Measurements from ENCODE around the gene PIN1. TPM values are rescaled to one million over a fixed set of nuclear protein-coding genes. Genes with fewer than 3 reads are reported as not detected.

Gene PIN1
- total and polyA plus RNA-seq, 2 donors from 2014 or later = 57.7 to 143 TPM

DNA sequence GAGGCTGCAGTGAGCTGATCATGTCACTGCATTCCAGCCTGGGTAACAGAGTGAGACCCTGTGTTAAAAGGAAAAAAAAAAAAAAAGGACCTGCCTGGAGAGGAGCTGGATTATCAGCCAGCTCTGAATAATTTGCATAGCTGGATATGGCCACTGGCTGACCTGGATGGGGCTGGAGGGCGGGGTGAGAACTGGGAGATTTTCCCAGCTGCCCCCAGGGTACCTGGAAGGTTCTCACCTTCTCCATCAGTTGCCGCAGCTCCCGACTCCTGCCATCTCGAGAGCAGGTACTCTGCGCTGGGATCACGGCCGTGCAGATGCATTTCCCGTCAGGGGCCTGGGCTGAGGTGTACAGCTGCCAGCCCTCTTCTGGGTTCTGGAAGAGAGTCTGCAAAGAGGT, 25.3 kb downstream of the PIN1 start:
- intact Hi-C loops (cut with DNase I) = no loop called here
- Histone ChIP-seq H3K9ac (ENCODE audit: low read length in 3 of 3) (no peak overlapping the region), H3K36me3 (ENCODE audit: control insufficient read depth in 2 of 3, insufficient read depth in 3 of 3, low read length in 3 of 3) (no peaks in the 10 kb centered on the region), H3K9me3 (ENCODE audit: control insufficient read depth in 2 of 3, insufficient read depth in 1 of 3, low read length in 3 of 3) (no peaks in the 10 kb centered on the region), H3K27ac (ENCODE audit: low read depth in 2 of 2, low read length in 2 of 2) (no peak overlapping the region), H3K27me3 (ENCODE audit: control insufficient read depth, insufficient read depth, low read length) (no peaks in the 10 kb centered on the region), H3K4me3 (ENCODE audit: low read length in 3 of 3) (no peak overlapping the region), H3K4me1 (ENCODE audit: control insufficient read depth in 2 of 3, insufficient read depth in 2 of 3, low read depth in 1 of 3, low read length in 3 of 3) (no peaks in the 10 kb centered on the region)
- FAIRE-seq = no peak
- TF ChIP-seq, protein P1, sequence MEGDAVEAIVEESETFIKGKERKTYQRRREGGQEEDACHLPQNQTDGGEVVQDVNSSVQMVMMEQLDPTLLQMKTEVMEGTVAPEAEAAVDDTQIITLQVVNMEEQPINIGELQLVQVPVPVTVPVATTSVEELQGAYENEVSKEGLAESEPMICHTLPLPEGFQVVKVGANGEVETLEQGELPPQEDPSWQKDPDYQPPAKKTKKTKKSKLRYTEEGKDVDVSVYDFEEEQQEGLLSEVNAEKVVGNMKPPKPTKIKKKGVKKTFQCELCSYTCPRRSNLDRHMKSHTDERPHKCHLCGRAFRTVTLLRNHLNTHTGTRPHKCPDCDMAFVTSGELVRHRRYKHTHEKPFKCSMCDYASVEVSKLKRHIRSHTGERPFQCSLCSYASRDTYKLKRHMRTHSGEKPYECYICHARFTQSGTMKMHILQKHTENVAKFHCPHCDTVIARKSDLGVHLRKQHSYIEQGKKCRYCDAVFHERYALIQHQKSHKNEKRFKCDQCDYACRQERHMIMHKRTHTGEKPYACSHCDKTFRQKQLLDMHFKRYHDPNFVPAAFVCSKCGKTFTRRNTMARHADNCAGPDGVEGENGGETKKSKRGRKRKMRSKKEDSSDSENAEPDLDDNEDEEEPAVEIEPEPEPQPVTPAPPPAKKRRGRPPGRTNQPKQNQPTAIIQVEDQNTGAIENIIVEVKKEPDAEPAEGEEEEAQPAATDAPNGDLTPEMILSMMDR (IDR thresholded peaks at IDR 0.05; ENCODE audit: borderline replicate concordance, extremely low read depth, insufficient read depth) = no peak
- DNase-seq = no peak

DNA sequence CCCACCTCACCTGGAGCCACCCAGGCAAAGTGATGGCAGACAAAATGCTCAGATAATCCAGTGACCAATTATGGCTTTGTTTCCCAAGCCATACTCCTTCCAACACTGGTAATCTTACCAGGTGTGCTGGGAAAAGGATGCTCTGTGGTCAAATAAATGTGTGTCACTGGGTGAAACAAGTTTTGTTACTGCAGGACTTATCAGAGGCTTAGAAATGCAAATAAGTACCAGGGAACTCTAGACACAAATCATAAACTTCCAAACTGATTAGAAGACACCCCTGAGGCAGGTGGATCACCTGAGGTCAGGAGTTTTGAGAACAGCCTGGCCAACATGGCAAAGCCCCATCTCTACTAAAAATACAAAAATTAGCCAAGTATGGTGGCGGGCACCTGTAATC, 26.4 kb downstream of the PIN1 start:
- intact Hi-C loops (cut with DNase I) = no loop called here
- FAIRE-seq (no peak), DNase-seq (no peak)
- no peak overlapping the region for H3K4me3 ChIP-seq (ENCODE audit: low read length in 3 of 3)
- no peaks in the 10 kb centered on the region for H3K27me3 ChIP-seq (ENCODE audit: control insufficient read depth, insufficient read depth, low read length)
- H3K9me3 ChIP-seq (ENCODE audit: control insufficient read depth in 2 of 3, insufficient read depth in 1 of 3, low read length in 3 of 3) = no peaks in the 10 kb centered on the region
- H3K9ac ChIP-seq (ENCODE audit: low read length in 3 of 3) = no peak overlapping the region
- H3K36me3 ChIP-seq (ENCODE audit: control insufficient read depth in 2 of 3, insufficient read depth in 3 of 3, low read length in 3 of 3) = no peaks in the 10 kb centered on the region
- H3K27ac ChIP-seq (ENCODE audit: low read depth in 2 of 2, low read length in 2 of 2) = no peak overlapping the region
- TF ChIP-seq, protein P1 (IDR thresholded peaks at IDR 0.05; ENCODE audit: borderline replicate concordance, extremely low read depth, insufficient read depth) = no peak
- no peaks in the 10 kb centered on the region for H3K4me1 ChIP-seq (ENCODE audit: control insufficient read depth in 2 of 3, insufficient read depth in 2 of 3, low read depth in 1 of 3, low read length in 3 of 3)

DNA sequence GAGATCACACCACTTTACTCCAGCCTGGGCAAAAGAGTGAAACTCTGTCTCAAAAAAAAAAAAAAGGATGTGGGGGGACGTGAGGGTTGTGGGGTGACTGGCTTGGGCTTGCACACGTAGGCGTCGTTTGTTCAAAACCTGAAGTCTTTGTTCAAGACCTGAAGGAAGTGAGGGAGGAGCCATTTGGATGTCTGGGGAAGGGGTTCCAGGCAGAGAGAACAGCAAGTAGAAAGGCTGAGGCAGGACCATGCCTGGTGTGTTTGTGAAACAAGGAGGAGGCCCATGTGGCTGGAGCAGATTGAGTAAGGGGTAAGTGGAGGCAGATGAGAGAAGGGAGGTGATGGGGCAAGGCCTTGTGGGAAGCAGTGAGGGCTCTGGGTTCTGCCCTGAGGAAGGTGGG, 27.8 kb downstream of the PIN1 start:
- no peak overlapping the region for H3K27ac ChIP-seq (ENCODE audit: low read depth in 2 of 2, low read length in 2 of 2)
- TF ChIP-seq, protein P1 (IDR thresholded peaks at IDR 0.05; ENCODE audit: borderline replicate concordance, extremely low read depth, insufficient read depth) = no peak
- intact Hi-C loops (cut with DNase I) = no loop called here
- H3K4me3 ChIP-seq (ENCODE audit: low read length in 3 of 3) = no peak overlapping the region
- no peak for DNase-seq
- no peaks in the 10 kb centered on the region for H3K36me3 ChIP-seq (ENCODE audit: control insufficient read depth in 2 of 3, insufficient read depth in 3 of 3, low read length in 3 of 3)
- no peak overlapping the region for H3K9ac ChIP-seq (ENCODE audit: low read length in 3 of 3)
- H3K27me3 ChIP-seq (ENCODE audit: control insufficient read depth, insufficient read depth, low read length) = no peaks in the 10 kb centered on the region
- no peaks in the 10 kb centered on the region for H3K9me3 ChIP-seq (ENCODE audit: control insufficient read depth in 2 of 3, insufficient read depth in 1 of 3, low read length in 3 of 3)
- FAIRE-seq = no peak
- H3K4me1 ChIP-seq (ENCODE audit: control insufficient read depth in 2 of 3, insufficient read depth in 2 of 3, low read depth in 1 of 3, low read length in 3 of 3) = no peaks in the 10 kb centered on the region

DNA sequence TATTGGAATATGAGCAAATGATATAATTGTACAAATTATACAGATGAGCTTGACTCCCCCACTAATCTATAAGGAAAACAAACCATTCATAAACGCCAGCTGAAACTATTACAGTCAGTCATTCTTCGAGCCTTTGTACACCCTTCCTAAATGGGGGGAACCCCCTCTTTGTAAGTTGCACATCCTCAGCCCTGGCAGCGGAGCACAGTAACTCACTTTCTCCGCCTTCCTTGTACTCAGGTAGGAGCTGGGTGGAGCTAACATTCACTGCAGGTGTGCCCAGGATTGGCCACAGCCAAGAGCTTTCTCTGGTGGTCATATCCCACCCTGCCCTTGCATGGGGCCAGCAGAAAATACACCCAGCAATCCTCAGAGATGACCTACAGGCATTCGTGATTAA, 28.6 kb downstream of the PIN1 start:
- Histone ChIP-seq H3K9me3 (ENCODE audit: control insufficient read depth in 2 of 3, insufficient read depth in 1 of 3, low read length in 3 of 3) (no peaks in the 10 kb centered on the region), H3K9ac (ENCODE audit: low read length in 3 of 3) (no peak overlapping the region), H3K4me3 (ENCODE audit: low read length in 3 of 3) (no peak overlapping the region), H3K4me1 (ENCODE audit: control insufficient read depth in 2 of 3, insufficient read depth in 2 of 3, low read depth in 1 of 3, low read length in 3 of 3) (no peaks in the 10 kb centered on the region), H3K36me3 (ENCODE audit: control insufficient read depth in 2 of 3, insufficient read depth in 3 of 3, low read length in 3 of 3) (no peaks in the 10 kb centered on the region), H3K27me3 (ENCODE audit: control insufficient read depth, insufficient read depth, low read length) (no peaks in the 10 kb centered on the region), H3K27ac (ENCODE audit: low read depth in 2 of 2, low read length in 2 of 2) (no peak overlapping the region)
- TF ChIP-seq, protein P1 (IDR thresholded peaks at IDR 0.05; ENCODE audit: borderline replicate concordance, extremely low read depth, insufficient read depth) = no peak
- intact Hi-C loops (cut with DNase I) = no loop called here
- DNase-seq (no peak), FAIRE-seq (no peak)

Measured in kidney (tissue), 14 donors.